Tibial artery (tissue), 4 donors: ENCODE results near the gene ERGIC3.

Experiments
- DNase-seq, 2 donors: peaks; one replicate each; pipeline ENCODE4 v3.0.0-alpha.2; 2019
- H3K27ac ChIP-seq, 2 donors: fragments of 200-600 bp; sonication (generic) in 1 of 2; 1 replicate in 1 of 2; 2 replicates in 1 of 2; pipeline ENCODE4 v1.5.1; 2018 to 2019; ENCODE audit warnings: mild to moderate bottlenecking in 1 of 2
- H3K27me3 ChIP-seq, 2 donors: fragments of 200-600 bp; sonication (generic) in 1 of 2; one replicate each; pipeline versions ENCODE4 v1.5.1 to v1.6.0; 2016 to 2019
- H3K36me3 ChIP-seq, 3 donors: fragments of 200-600 bp; sonication (generic) in 2 of 3; one replicate each; pipeline ENCODE4 v1.5.1; 2016 to 2019; ENCODE audit warnings: mild to moderate bottlenecking in 2 of 3
- H3K4me1 ChIP-seq, 4 donors: fragments of 200-600 bp; sonication (generic) in 2 of 4; 1 replicate in 3 of 4; 2 replicates in 1 of 4; pipeline ENCODE4 v1.5.1; 2016 to 2019
- H3K4me3 ChIP-seq, 2 donors: fragments of 200-600 bp; sonication (generic) in 1 of 2; 1 replicate in 1 of 2; 2 replicates in 1 of 2; pipeline ENCODE4 v1.5.1; 2018 to 2019; ENCODE audit warnings: mild to moderate bottlenecking in 2 of 2
- H3K9me3 ChIP-seq, 3 donors: fragments of 200-600 bp; sonication (generic) in 1 of 3; one replicate each; pipeline ENCODE4 v1.5.1; 2016 to 2019
- intact Hi-C: fragments of 100-400 bp; cut with DNase I; formaldehyde crosslinking; loops from one replicate; pipeline ENCODE4 v1.15.0; 2023; ENCODE audit warnings: low total_unique reads
- TF ChIP-seq, protein P1 (sequence below), 2 experiments: fragments of 200-600 bp in 1 of 2; fragments of 450-650 bp in 1 of 2; IDR thresholded peaks; one replicate each; pipeline ENCODE4 v1.5.1; 2017 to 2019; ENCODE audit warnings: antibody characterized with exemption in 2 of 2, mild to moderate bottlenecking in 1 of 2, moderate library complexity in 1 of 2

ERGIC3 gene

DNA sequence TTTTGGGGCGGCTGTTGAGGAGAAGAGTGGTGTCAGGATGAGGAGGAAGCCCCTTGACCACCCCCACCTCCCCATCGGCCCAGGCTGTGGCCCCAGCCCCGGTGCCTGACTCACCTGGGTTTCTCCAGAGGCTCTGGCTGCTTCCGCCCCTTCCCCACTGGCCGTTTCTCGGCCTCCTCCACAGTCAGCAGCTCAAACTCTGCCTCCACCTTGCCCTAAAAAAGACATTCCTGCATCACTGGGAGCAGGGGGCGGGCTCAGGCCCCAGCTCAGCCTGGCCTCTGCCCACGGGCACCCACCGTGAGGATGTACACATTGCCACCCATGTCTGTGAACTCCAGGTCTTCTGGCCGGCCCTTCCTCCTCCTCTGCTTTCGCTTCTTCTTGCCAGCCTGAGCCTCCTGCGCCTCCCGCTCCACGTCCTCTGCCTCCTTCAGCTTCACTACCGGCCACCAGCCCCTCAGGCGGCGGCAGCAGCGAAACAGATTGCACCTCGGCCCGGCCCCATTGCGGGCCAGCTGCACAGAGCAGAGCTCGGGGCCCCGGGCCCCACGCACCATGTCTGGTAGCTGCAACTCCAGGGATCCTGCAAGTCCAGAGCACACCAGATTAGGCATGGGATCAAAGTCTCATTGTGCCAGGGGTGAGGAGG is 17.3 kb downstream of the ERGIC3 start:
- Histone ChIP-seq H3K4me3 (no peak overlapping the region), H3K27ac (no peak overlapping the region), H3K27me3 (no peaks in the 10 kb centered on the region), H3K36me3 (peaks cover 0 to 65% (median 30%) of the 10 kb centered on the region in 3 donors), H3K9me3 (no peaks in the 10 kb centered on the region), H3K4me1 (no peaks in the 10 kb centered on the region)
- no peak for DNase-seq
- TF ChIP-seq, protein P1, sequence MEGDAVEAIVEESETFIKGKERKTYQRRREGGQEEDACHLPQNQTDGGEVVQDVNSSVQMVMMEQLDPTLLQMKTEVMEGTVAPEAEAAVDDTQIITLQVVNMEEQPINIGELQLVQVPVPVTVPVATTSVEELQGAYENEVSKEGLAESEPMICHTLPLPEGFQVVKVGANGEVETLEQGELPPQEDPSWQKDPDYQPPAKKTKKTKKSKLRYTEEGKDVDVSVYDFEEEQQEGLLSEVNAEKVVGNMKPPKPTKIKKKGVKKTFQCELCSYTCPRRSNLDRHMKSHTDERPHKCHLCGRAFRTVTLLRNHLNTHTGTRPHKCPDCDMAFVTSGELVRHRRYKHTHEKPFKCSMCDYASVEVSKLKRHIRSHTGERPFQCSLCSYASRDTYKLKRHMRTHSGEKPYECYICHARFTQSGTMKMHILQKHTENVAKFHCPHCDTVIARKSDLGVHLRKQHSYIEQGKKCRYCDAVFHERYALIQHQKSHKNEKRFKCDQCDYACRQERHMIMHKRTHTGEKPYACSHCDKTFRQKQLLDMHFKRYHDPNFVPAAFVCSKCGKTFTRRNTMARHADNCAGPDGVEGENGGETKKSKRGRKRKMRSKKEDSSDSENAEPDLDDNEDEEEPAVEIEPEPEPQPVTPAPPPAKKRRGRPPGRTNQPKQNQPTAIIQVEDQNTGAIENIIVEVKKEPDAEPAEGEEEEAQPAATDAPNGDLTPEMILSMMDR (IDR thresholded peaks at IDR 0.05): no peak
- intact Hi-C loops: no loop called here

DNA sequence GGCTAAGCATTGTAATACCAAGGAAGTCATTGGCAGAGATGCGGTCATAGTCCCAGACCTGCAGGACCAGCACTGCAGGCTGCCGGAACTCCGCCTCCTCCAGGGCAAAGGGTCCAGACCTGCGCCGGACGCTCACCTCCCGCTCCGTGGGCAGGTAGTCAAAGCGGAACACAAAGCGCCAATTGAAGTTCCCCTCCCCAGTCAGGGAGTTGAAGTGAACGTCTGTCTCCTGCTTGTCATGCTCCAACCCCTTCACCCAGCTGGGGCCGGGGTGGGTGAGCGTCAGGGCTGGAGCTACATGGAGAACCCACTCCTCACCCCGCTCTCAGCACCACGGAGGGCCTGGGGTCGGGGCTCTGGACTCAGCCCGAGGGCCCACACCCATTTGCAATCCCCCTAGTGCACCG is 18.2 kb downstream of the ERGIC3 start:
- no peaks in the 10 kb centered on the region for H3K9me3 ChIP-seq
- H3K27me3 ChIP-seq: no peaks in the 10 kb centered on the region
- intact Hi-C loops: no loop called here
- TF ChIP-seq, protein P1 (IDR thresholded peaks at IDR 0.05): no peak
- DNase-seq: no peak
- H3K27ac ChIP-seq: no peak overlapping the region
- H3K4me1 ChIP-seq: no peaks in the 10 kb centered on the region
- H3K4me3 ChIP-seq: no peak overlapping the region
- H3K36me3 ChIP-seq: peaks cover 0 to 56% (median 22%) of the 10 kb centered on the region in 3 donors

DNA sequence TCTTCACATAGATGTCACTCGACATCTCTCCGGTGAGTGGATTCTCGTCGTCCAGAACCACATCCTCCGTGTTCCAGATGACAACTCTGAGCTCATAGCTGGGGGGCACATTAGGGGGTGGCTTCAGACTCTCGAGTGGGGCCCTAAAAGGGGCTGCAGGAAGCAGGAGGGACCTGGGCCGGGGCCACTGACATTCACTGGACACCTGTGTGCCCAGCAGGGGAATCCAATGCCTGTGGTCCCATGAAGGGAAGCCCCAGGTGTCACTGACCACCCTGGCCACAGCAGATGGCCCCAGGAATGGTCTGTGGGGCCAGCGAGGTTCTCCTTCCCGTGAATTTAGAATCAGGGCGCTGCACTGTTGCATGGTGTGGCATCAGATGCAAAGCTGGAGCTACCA is 18.7 kb downstream of the ERGIC3 start:
- DNase-seq: no peak
- Histone ChIP-seq H3K27me3 (no peaks in the 10 kb centered on the region), H3K4me3 (no peak overlapping the region), H3K9me3 (no peaks in the 10 kb centered on the region), H3K36me3 (peaks cover 0 to 51% (median 18%) of the 10 kb centered on the region in 3 donors), H3K4me1 (no peaks in the 10 kb centered on the region), H3K27ac (no peak overlapping the region)
- intact Hi-C loops: no loop called here
- TF ChIP-seq, protein P1 (IDR thresholded peaks at IDR 0.05): no peak

DNA sequence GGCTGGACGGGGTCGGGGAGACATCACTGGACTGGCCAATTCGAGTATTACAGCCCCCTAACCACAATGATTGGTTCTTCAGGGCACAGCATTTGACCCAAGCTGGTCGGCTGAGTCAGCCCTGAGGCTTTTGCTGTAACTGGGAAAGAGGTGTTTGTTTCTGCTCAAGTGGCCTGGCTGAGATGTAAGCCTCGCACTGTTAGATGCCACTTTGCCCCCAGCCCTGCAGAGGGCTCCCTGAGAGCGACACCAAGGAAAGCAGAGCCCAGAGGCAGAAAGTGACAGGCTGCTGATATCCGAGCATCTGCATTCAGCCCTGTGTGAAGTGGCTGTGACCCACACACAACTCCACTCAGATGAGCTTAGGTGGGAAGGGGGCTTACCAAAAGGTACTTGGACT is 19.4 kb downstream of the ERGIC3 start:
- TF ChIP-seq, protein P1 (IDR thresholded peaks at IDR 0.05): peak in 1 of 2 experiments; percentile 13
- Histone ChIP-seq H3K4me3 (no peak overlapping the region), H3K36me3 (peaks cover 0 to 44% (median 13%) of the 10 kb centered on the region in 3 donors), H3K27ac (no peak overlapping the region), H3K4me1 (no peaks in the 10 kb centered on the region), H3K9me3 (no peaks in the 10 kb centered on the region), H3K27me3 (no peaks in the 10 kb centered on the region)
- intact Hi-C loops: no loop called here
- no peak for DNase-seq

DNA sequence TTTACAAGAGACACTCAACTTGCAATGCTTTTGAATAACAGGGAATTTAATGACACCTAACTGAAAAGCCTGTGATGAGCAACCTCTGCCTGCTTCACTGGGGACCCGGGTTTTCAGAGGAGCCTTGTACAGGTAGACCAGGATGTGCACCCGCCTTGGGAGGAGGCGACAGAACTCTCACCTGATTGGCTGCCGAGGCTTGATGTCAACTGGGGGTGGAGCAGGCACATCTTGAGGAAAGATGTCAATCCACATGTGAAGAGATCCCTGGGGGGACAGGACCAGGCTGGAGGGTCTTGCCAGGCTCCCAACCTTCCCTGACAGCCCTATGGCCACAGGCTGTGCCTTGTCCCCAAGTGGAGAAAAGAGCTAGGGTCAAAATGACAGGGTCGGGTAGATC is 19.8 kb downstream of the ERGIC3 start:
- TF ChIP-seq, protein P1 (IDR thresholded peaks at IDR 0.05): no peak
- H3K4me1 ChIP-seq: no peaks in the 10 kb centered on the region
- H3K27ac ChIP-seq: no peak overlapping the region
- H3K27me3 ChIP-seq: no peaks in the 10 kb centered on the region
- H3K9me3 ChIP-seq: no peaks in the 10 kb centered on the region
- no peak for DNase-seq
- no peak overlapping the region for H3K4me3 ChIP-seq
- intact Hi-C loops: no loop called here
- H3K36me3 ChIP-seq: peaks cover 0 to 40% (median 9%) of the 10 kb centered on the region in 3 donors
